T-helper 2 cell treated with Interferon-gamma antibody and Interleukin-4, amounts not matched to agents 100 ng/mL and 5 ng/mL, for 36 hours (primary cell): ENCODE data around the gene CETP. TPM values are rescaled to one million over a fixed set of nuclear protein-coding genes. Genes with fewer than 3 reads are reported as not detected.

Experiments
- total RNA-seq: library from RNA; stranded (reverse); gene quantifications from 2 replicates; pipeline ENCODE4 v1.2.3, GENCODE V29; 2022

CETP gene
- total RNA-seq, 1 donor from 2014 or later = not detected

Other genes with a start within 250 kb of the CETP start
- gene NUP93, start 231.8 kb upstream of the CETP start, total RNA-seq = 97.2 and 101 TPM in 2 replicates
- gene SLC12A3, start 96.7 kb upstream of the CETP start, total RNA-seq = not detected in 2 replicates
- gene HERPUD1, start 29.8 kb upstream of the CETP start, total RNA-seq = 148 and 155 TPM in 2 replicates
- gene NLRC5, start 27.6 kb downstream of the CETP start, total RNA-seq = 368 and 375 TPM in 2 replicates
- 3.9 and 5.8 TPM in 2 replicates for gene CPNE2, start 130.6 kb downstream of the CETP start, total RNA-seq
- 123 and 125 TPM in 2 replicates for gene PSME3IP1, start 224.1 kb downstream of the CETP start, total RNA-seq
- 30.2 and 34.8 TPM in 2 replicates for gene RSPRY1, start 224.4 kb downstream of the CETP start, total RNA-seq